ENCODE data around the gene HBD.

DNA sequence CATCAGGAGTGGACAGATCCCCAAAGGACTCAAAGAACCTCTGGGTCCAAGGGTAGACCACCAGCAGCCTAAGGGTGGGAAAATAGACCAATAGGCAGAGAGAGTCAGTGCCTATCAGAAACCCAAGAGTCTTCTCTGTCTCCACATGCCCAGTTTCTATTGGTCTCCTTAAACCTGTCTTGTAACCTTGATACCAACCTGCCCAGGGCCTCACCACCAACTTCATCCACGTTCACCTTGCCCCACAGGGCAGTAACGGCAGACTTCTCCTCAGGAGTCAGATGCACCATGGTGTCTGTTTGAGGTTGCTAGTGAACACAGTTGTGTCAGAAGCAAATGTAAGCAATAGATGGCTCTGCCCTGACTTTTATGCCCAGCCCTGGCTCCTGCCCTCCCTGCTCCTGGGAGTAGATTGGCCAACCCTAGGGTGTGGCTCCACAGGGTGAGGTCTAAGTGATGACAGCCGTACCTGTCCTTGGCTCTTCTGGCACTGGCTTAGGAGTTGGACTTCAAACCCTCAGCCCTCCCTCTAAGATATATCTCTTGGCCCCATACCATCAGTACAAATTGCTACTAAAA, 7.5 kb downstream of the HBD start, which contains the start of gene HBB:
- TF ChIP-seq, protein P1, sequence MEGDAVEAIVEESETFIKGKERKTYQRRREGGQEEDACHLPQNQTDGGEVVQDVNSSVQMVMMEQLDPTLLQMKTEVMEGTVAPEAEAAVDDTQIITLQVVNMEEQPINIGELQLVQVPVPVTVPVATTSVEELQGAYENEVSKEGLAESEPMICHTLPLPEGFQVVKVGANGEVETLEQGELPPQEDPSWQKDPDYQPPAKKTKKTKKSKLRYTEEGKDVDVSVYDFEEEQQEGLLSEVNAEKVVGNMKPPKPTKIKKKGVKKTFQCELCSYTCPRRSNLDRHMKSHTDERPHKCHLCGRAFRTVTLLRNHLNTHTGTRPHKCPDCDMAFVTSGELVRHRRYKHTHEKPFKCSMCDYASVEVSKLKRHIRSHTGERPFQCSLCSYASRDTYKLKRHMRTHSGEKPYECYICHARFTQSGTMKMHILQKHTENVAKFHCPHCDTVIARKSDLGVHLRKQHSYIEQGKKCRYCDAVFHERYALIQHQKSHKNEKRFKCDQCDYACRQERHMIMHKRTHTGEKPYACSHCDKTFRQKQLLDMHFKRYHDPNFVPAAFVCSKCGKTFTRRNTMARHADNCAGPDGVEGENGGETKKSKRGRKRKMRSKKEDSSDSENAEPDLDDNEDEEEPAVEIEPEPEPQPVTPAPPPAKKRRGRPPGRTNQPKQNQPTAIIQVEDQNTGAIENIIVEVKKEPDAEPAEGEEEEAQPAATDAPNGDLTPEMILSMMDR (conservative IDR thresholded peaks at IDR 0.05; ENCODE audit: low read length), result no peak
- no peak for TF ChIP-seq EZH2phosphoT487 (IDR thresholded peaks at IDR 0.05; ENCODE audit: borderline replicate concordance, low read depth, low read length)

All from OCI-LY7 (cell line).